GM18526 (cell line): Measurements from ENCODE around the gene BICRAL.

ENCODE experiments used
- POLR2A ChIP-seq: IDR thresholded peaks from 3 replicates; pipeline ENCODE4 v1.6.1; 2011; ENCODE audit not compliant: insufficient read length; ENCODE audit errors: extremely low read depth

Gene BICRAL

DNA sequence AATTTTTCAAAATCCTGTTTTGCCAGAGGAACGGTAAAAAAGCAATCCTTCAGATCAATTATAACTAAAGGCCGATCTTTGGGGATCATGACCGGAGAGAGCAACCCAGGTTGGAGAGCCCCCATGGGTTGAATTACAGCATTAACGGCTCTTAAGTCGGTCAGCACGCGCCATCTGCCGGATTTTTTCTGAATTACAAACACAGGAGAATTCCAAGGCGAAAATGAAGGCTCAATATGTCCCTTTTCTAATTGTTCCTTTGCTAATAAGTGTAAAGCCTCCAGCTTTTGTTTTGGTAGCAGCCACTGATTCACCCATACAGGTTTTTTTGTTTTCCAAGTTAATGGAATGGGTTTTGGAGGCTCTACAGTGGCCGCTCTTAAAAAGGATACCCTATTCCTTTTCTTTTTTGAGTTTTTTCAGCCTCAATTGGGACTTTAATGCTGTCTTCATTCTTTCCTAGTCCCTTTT lies 117.1 kb downstream of the BICRAL start:
- no peak for TF ChIP-seq POLR2A

DNA sequence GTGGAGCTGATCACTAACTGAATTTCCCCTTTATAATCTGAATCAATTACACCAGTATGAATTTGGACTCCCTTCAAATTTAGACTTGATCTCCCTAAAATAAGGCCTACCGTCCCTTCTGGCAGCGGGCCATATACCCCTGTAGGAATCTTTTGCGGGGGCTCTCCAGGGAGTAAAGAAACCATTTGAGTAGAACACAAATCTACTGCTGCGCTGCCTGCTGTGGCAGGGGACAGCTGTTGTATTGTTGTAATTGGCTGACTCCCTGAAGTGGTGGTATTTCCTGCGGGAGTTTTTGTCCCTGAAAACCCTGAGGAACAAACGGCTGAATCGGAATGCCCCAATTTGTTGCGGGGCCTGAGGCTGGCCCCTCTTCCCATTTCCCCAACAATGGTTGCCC lies 118.0 kb downstream of the BICRAL start:
- TF ChIP-seq POLR2A, result no peak

DNA sequence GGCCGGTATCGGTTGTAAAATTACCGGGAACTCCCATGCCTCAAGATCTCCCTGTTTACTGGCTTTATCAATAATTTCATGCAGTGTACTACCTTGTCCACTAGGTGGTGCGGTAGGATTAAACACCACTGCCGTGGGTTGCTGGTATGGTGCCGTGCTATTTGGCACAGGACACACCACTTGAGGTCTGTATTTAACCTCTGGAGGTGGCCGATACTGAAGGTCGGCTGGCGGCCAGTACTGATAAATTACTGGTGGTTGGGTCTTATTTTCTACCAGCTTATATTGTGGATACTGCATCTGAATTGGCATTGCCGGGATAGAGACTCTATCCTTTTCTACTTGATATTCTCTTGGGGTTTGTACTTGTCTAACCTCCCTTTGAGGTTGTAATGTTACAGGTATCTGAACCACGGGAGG lies 119.7 kb downstream of the BICRAL start:
- TF ChIP-seq POLR2A, result no peak

DNA sequence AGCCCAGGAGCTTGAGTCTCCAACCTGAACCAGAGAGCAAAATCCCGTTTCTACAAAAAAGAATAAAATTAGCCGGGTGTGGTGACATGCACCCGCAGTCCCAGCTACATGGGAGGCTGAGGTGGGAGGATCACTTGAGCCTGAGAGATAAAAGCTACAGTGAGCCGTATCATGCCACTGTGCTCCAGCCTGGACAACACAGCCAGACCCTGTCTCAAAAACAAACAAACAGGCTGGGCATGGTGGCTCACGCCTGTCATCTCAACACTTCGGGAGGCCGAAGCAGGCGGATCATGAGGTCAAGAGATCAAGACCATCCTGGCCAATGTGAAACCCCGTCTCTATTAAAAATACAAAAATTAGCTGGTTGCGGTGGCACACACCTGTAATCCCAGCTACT lies 122.6 kb downstream of the BICRAL start:
- no peak for TF ChIP-seq POLR2A

DNA sequence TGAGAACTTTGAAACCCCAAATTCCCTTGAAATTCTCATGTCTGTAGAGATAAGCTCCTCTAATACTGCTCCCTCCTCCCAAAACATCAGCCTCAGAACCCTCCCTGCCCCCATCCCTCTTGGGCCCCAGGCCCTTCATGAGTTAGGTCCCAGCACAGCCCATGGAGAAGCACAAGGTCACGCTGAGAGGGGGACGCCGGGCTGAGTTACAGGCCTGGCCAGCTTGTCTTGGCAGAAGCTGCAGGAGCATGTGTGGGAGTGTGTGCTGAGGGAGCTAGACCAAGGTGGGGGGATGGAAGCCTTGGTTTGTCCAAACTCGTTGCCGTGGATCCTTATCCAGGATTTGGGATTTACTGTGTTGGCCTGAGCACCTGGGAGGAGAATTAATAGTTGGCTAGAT lies 125.5 kb downstream of the BICRAL start:
- no peak for TF ChIP-seq POLR2A

DNA sequence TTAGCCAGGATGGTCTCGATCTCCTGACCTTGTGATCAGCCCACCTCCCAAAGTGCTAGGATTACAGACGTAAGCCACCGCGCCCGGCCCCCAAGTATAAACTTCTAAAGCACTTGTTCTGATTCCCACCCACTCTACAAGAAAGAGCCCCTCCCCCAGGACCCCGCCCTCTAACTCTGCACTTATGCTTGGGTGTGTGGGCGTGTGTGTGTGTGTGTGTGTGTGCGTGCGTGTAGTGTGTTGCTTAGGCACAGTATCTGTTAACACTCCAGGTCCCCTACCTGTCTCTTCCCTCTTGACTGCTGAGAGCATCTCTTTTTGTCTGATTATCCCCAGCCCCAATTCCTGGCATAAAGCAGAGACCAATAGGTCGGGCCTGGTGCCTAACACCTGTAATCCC lies 128.0 kb downstream of the BICRAL start:
- no peak for TF ChIP-seq POLR2A

DNA sequence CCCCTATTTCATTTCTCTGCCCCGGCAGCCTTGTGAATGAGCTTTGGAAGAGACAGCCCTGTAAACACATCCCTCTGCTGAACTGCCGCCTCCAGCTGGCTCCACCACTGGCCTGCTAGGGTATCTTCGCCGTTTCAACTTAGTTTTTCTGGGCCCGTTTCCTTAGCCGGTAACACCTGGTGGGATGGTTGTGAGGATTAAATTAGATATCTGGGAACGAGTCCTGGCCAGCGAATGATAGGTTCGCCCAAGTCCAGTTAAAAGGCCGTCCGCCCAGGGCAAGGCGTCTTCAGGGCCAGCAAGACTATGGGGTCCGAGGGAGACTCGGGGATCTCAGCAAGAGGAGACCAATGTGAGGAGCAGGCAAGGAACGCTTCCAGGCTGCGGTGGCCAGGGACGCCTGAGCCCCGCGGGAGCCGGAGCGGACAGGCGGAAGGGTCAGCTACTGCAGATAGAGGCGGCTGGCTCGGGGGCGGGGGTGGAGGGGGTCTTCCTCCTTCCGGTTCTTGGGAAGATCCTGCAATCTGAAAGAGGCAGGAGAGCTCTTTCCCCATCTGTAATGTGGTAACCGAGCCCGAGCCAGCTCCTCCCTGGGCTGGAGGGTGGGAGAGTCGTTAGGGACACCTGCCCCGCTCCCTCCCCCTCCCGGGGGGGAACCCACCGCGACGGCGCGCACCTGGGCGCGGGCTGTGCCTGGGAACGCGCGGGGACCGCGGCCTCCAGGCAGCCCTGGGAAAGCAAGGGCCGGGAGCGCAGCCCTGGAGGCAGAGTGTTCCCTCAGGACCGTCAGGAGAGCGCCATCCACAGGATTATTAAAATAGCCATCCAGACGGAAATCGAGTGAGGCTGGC lies 129.5 kb downstream of the BICRAL start:
- TF ChIP-seq POLR2A, result no peak

DNA sequence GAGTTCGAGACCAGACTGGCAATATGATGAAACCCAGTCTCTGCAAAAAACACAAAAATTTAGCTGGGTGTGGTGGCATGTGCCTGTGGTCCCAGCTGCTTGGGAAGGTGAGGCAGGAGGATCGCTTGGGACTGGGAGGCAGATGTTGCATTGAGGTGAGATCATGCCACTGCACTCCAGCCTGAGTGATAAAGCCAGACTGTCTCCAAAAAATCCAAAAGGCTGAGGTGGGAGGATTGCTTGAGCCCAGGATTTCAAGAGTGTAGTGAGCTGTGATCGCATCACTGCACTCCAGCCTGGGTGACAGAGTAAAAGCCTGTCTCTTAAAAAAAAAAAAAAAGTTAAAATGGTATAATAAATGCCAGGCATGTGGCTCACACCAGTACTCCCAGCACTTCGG lies 132.7 kb downstream of the BICRAL start:
- no peak for TF ChIP-seq POLR2A

DNA sequence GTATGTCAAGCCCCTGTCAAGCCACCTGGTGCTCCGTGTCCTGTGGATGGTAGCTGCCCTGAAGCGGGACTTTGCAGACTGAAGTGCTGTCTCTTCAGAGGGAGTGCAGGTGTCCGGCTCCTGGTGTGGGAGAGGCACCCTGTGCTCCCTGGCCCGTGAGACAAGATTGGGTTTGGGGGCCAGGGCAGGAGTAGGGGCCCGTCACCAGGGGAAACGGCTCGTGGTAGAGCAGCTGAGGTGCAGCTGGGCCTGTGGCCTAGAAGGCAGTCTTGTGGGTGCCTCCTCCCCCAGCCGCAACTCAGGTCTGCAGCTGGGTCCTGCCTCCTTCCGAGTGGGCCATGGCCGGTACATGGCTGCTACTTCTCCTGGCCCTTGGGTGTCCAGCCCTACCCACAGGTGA lies 133.9 kb downstream of the BICRAL start, which contains the start of gene PTCRA:
PTCRA (plus strand) TSS at position 322 of the 400 bp plus-strand sequence; CDS start at position 339, 17 bp downstream.
- TF ChIP-seq POLR2A, result no peak

DNA sequence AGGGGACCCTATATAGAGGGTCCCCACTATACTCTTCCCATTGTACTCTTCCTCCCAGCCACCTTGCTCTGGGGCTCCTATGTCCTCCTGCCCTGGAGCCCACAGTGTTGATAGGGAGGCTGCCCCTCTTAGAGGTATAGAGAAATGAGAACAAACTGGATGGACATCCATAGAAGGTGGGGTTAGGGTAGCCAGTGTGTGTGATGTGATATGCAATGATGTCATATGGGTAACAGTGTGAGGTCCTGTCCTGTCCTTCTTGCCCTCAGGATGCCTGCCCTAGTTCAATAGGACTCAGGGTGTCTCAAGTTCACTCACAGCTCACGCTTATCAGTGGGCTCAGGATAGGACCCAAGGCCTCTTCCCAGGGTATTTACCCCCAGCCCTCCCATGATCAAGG lies 134.4 kb downstream of the BICRAL start:
- TF ChIP-seq POLR2A, result no peak
